Tibial nerve (tissue), 4 donors: Measurements from ENCODE around the gene PLEKHM2. TPM values are rescaled to one million over a fixed set of nuclear protein-coding genes. Genes with fewer than 3 reads are reported as not detected.

Source experiments
- DNase-seq, 2 donors: peaks; one replicate each; pipeline ENCODE4 v3.0.0-alpha.2; 2019; ENCODE audit warnings: low spot score in 2 of 2
- H3K27ac ChIP-seq, 4 donors: fragments of 200-600 bp; sonication (generic) in 3 of 4; one replicate each; pipeline ENCODE4 v1.5.1; 2017 to 2019; ENCODE audit warnings: mild to moderate bottlenecking in 1 of 4
- H3K27me3 ChIP-seq, 2 donors: fragments of 200-600 bp; sonication (generic) in 1 of 2; one replicate each; pipeline versions ENCODE4 v1.5.1 to v1.6.0; 2017 to 2019
- H3K36me3 ChIP-seq, 3 donors: fragments of 200-600 bp; sonication (generic); one replicate each; pipeline ENCODE4 v1.5.1; 2018 to 2019
- H3K4me1 ChIP-seq, 4 donors: fragments of 200-600 bp; sonication (generic) in 3 of 4; one replicate each; pipeline ENCODE4 v1.5.1; 2017 to 2019
- H3K4me3 ChIP-seq, 4 donors: fragments of 200-600 bp; sonication (generic) in 3 of 4; one replicate each; pipeline ENCODE4 v1.5.1; 2017 to 2019; ENCODE audit warnings: mild to moderate bottlenecking in 1 of 4, moderate library complexity in 1 of 4
- H3K9me3 ChIP-seq, 4 donors: fragments of 200-600 bp; sonication (generic) in 3 of 4; one replicate each; pipeline ENCODE4 v1.5.1; 2017 to 2019
- EP300 ChIP-seq, 2 donors: sonication (generic); formaldehyde crosslinking; IDR thresholded peaks; one replicate each; pipeline ENCODE4 v1.6.1; 2017; ENCODE audit warnings: antibody characterized with exemption in 2 of 2, mild to moderate bottlenecking in 1 of 2
- POLR2A ChIP-seq, 2 donors: fragments of 450-650 bp; IDR thresholded peaks; one replicate each; pipeline ENCODE4 v1.6.1; 2017; ENCODE audit warnings: antibody characterized with exemption in 2 of 2, mild to moderate bottlenecking in 2 of 2, moderate library complexity in 2 of 2
- WGBS, 2 donors: methylation state at CpG; one replicate each; pipeline ENCODE4 v1.1.5; 2018; 5-methylcytosine and 5-hydroxymethylcytosine counted together
- total RNA-seq, 4 donors: library from RNA; depleted of rRNA; stranded (reverse); fragments of >200 nt; gene quantifications; one replicate each; pipeline ENCODE4 v1.1.0, GENCODE V29; 2016
- TF ChIP-seq, protein P1 (sequence below), 5 experiments: fragments of 200-600 bp in 3 of 5; fragments of 450-650 bp in 2 of 5; sonication (generic) in 3 of 5; IDR thresholded peaks; one replicate each; pipeline ENCODE4 v1.5.1; 2016 to 2019; ENCODE audit warnings: antibody characterized with exemption in 5 of 5, mild to moderate bottlenecking in 3 of 5, moderate library complexity in 2 of 5

PLEKHM2 gene
- total RNA-seq, 4 donors from 2014 or later: 54.0 to 80.4 (median 57.1) TPM

DNA sequence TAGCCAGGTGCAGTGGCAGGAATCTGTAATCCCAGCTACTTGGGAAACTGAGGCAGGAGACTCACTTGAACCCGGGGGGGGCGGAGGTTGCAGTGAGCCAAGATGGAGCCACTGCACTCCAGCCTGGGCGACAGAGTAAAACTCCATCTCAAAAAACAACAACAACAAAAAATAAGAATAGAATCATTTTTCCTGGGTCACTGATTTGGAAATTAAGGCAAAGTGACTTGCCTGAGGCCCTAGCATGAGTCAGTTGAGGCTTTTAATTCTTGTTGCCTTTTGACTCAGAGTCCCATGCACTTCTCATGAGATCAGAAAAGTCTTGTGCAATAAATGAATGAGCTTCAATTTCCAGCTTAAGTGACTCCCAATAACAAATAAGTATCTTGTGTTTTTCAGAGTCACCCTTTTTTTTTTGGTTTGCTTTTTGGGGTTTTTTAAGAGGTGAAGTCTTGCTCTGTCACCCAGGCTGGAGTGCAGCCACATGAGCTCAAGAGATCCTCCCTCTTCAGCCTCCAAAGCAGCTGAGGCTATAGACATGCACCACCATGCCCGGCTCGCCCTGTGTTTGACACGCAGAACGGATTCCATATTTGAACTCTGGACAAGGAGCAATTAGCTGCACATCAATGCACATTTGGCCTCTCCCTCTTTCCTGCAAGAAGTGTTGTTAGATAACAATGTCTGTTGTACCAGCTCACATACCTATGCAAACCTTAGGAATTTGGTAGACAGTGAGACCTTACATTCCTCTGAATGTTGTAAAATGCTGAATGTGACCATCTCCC is 3.4 kb upstream of the PLEKHM2 start:
- Histone ChIP-seq H3K9me3 (no peaks in the 10 kb centered on the region), H3K36me3 (no peaks in the 10 kb centered on the region), H3K4me1 (peaks cover 0 to 39% (median 17%) of the 10 kb centered on the region in 4 donors), H3K4me3 (no peak overlapping the region), H3K27me3 (no peaks in the 10 kb centered on the region), H3K27ac (peak overlapping the region; percentile 32 to 99 (median 66))
- WGBS, 2 donors: 81 to 86% methylated on average over 7 of the region's 7 CpGs
- DNase-seq: no peak
- TF ChIP-seq, protein P1, sequence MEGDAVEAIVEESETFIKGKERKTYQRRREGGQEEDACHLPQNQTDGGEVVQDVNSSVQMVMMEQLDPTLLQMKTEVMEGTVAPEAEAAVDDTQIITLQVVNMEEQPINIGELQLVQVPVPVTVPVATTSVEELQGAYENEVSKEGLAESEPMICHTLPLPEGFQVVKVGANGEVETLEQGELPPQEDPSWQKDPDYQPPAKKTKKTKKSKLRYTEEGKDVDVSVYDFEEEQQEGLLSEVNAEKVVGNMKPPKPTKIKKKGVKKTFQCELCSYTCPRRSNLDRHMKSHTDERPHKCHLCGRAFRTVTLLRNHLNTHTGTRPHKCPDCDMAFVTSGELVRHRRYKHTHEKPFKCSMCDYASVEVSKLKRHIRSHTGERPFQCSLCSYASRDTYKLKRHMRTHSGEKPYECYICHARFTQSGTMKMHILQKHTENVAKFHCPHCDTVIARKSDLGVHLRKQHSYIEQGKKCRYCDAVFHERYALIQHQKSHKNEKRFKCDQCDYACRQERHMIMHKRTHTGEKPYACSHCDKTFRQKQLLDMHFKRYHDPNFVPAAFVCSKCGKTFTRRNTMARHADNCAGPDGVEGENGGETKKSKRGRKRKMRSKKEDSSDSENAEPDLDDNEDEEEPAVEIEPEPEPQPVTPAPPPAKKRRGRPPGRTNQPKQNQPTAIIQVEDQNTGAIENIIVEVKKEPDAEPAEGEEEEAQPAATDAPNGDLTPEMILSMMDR (IDR thresholded peaks at IDR 0.05): no peak
- peak in 1 of 2 donors; percentile 87 for TF ChIP-seq EP300 (IDR thresholded peaks at IDR 0.05)

DNA sequence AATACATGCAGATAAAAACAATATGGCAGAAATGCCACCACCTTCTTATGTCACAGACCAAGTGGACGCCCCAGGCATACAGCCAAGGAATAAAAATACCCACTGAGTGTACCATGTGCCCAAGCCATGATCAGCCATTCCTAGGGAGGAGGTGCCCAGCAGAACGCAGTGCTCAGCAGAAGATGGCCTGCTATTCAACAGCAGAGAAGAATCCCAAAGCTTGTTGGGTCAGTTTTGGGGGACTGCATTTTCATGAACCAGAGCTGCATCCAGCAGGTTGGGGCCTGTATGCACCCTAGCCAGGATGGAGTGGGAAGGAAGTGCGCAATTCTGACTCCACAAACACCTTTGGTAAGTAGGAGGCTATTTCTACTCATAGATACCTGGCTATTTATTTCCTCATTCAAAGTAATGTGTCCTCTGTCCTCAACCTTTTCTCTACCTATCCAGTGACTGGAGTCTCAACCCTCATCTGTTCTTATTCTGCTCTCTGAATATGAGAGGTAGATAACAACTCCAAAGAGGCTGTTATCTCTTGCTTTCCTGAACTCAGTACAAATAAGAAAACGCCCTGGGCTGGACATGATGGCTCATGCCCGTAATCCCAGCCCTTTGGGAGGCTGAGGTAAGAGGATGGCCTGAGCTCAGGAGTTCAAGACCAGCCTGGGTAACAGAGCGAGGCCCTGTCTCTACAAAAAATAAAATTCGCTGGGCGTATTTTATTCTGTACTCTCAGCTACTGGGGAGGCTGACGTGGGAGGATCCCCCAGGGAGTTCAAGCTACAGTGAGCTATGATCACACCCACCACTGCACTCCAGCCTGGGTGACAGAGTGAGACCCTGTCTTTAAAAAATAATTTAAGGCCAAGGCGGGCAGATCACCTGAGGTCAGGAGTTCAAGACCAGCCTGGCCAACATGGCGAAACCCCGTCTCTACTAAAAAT is 2.5 kb upstream of the PLEKHM2 start:
- Histone ChIP-seq H3K9me3 (no peaks in the 10 kb centered on the region), H3K4me3 (no peak overlapping the region), H3K36me3 (no peaks in the 10 kb centered on the region), H3K4me1 (peaks cover 0 to 47% (median 23%) of the 10 kb centered on the region in 4 donors), H3K27me3 (no peaks in the 10 kb centered on the region), H3K27ac (peak overlapping the region in 3 of 4 donors; percentile 32 to 99 (median 97))
- no peak for DNase-seq
- WGBS, 2 donors: 85% methylated on average over 12 of the region's 12 CpGs
- TF ChIP-seq POLR2A (IDR thresholded peaks at IDR 0.05) (no peak), EP300 (IDR thresholded peaks at IDR 0.05) (no peak)
- TF ChIP-seq, protein P1 (IDR thresholded peaks at IDR 0.05): no peak

DNA sequence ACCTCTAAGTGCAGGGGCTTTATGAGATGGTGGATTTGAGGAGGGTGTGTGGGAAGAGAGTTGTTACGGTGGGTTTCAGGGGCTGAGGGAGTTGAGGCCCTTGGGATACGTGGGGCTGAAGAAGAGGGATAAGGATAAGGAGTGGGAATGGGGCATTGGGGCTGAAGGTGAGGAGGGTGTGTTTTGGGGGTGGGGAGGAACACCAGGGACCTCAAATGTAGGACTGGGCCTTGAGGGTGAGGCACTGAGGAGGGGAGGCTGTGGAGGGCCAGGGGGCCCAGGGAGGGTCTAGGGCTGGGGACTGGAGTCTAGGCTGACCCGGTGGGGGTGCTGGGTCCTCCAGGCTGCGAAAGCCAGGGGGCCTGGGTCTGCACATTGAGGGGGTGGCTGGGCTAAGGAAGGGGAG is 1.2 kb upstream of the PLEKHM2 start:
- Histone ChIP-seq H3K36me3 (no peaks in the 10 kb centered on the region), H3K4me3 (no peak overlapping the region), H3K9me3 (no peaks in the 10 kb centered on the region), H3K27ac (peak overlapping the region; percentile 97 to 99 (median 98)), H3K27me3 (no peaks in the 10 kb centered on the region), H3K4me1 (peaks cover 0 to 57% (median 23%) of the 10 kb centered on the region in 4 donors)
- no peak for TF ChIP-seq POLR2A (IDR thresholded peaks at IDR 0.05)
- no peak for TF ChIP-seq EP300 (IDR thresholded peaks at IDR 0.05)
- TF ChIP-seq, protein P1 (IDR thresholded peaks at IDR 0.05): no peak
- 86 to 91% methylated on average over 4 of the region's 4 CpGs for WGBS, 2 donors
- no peak for DNase-seq

DNA sequence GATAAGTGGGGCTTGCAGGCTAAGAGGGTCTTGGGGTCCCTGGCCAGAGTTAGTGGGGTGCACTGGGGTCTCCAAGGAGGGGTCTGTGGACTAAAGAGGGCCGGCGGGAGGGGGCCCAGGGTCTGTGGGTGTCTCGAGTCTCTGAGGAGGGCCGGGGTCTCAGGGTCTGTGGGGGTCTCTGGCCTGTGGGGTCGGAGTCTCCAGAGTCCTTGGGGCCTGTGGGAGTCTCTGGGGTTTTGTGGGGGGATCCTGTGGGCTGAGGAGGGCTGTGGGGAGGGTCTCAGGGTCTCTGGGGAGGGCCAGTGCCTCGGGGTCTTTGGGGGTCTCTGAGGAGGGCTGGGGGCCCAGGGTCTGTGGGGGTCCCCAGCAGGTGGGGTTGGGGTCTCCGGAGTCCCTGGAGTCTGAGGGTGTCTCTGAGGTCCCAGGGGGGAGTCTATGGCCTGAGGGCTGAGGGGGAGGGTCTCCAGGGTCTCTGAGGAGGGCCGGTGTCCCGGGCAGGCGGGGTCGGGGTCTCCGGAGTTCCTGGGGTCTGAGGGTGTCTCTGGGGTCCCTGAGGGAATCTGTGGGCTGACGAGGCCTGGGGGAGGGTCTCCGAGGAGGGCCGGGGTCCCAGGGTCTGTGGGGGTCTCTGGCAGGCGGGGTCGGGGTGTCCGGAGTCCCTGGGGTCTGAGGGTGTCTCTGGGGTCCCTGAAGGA is 628 bp upstream of the PLEKHM2 start:
- peak overlapping the region; percentile 97 to 99 (median 98) for H3K27ac ChIP-seq
- no peak for DNase-seq
- no peaks in the 10 kb centered on the region for H3K27me3 ChIP-seq
- H3K4me3 ChIP-seq: peak overlapping the region; percentile 54 to 97 (median 80)
- no peaks in the 10 kb centered on the region for H3K36me3 ChIP-seq
- TF ChIP-seq POLR2A (IDR thresholded peaks at IDR 0.05): no peak
- no peak for TF ChIP-seq EP300 (IDR thresholded peaks at IDR 0.05)
- TF ChIP-seq, protein P1 (IDR thresholded peaks at IDR 0.05): no peak
- 42% methylated on average over 14 to 16 of the region's 18 CpGs for WGBS, 2 donors
- H3K4me1 ChIP-seq: peaks cover 0 to 57% (median 23%) of the 10 kb centered on the region in 4 donors
- no peaks in the 10 kb centered on the region for H3K9me3 ChIP-seq
